Measurements from ENCODE around the gene IL15RA. TPM values are rescaled to one million over a fixed set of nuclear protein-coding genes. Genes with fewer than 3 reads are reported as not detected.

The IL15RA gene
- total and polyA plus RNA-seq, 10 of the 15 experiments (the other 5 are each of a cell fraction or from before 2014, with no cell fraction given), result 2.0 to 14.8 (median 12.1) TPM

- TF ChIP-seq MEF2A (IDR thresholded peaks at IDR 0.05; ENCODE audit: insufficient read depth, low read depth, low read length) (peak; percentile 45; the same call in 1 of the 2 replicates), EZH2 (IDR thresholded peaks at IDR 0.05; ENCODE audit: borderline replicate concordance, control insufficient read depth, low read depth, low read length) (no peak), RB1 (IDR thresholded peaks at IDR 0.05; ENCODE audit: borderline replicate concordance) (no peak), SMARCA5 (IDR thresholded peaks at IDR 0.05) (no peak; the same call in 1 of the 2 replicates), DPF2 (IDR thresholded peaks at IDR 0.05) (peak; percentile 37; the same call in 1 of the 2 replicates), CHD2 (IDR thresholded peaks at IDR 0.05; ENCODE audit: borderline replicate concordance, low read depth, low read length) (0 out of 2 replicates have a peak, but pooled peaks have one; percentile 10), SUZ12 (IDR thresholded peaks at IDR 0.05; ENCODE audit: unreplicated experiment) (no peak), RUNX3 (IDR thresholded peaks at IDR 0.05; ENCODE audit: low read length) (peak; percentile 44), BHLHE40 (IDR thresholded peaks at IDR 0.05; ENCODE audit: borderline replicate concordance in 1 of 2, low read depth in 2 of 2, low read length in 1 of 2) (peak in 1 of 2 experiments; percentile 42; a peak in 1 of 4 replicates), MTA3 (IDR thresholded peaks at IDR 0.05; ENCODE audit: borderline replicate concordance, low read length) (0 out of 2 replicates have a peak, but pooled peaks have one; percentile 74), EED (IDR thresholded peaks at IDR 0.05; ENCODE audit: low read depth) (peak; percentile 51; the same call in 1 of the 2 replicates), KAT2A (conservative IDR thresholded peaks at IDR 0.05; ENCODE audit: control insufficient read depth, low read depth, low read length) (no peak), ZBED1 (IDR thresholded peaks at IDR 0.05; ENCODE audit: borderline replicate concordance) (peak; percentile 84; the same call in 1 of the 2 replicates), RFX5 (IDR thresholded peaks at IDR 0.05; ENCODE audit: low read depth, low read length) (no peak), TARDBP (IDR thresholded peaks at IDR 0.05; ENCODE audit: borderline replicate concordance) (no peak), ZBTB40 (IDR thresholded peaks at IDR 0.05; ENCODE audit: borderline replicate concordance) (no peak), CUX1 (IDR thresholded peaks at IDR 0.05; ENCODE audit: insufficient replicate concordance, low read depth, low read length) (no peak), FOS (IDR thresholded peaks at IDR 0.05; ENCODE audit: borderline replicate concordance, extremely low read depth, insufficient read length) (no peak), SIX5 (IDR thresholded peaks at IDR 0.05; ENCODE audit: low read depth, low read length, severe bottlenecking) (no peak)
These were observed 1.5 kb downstream of the IL15RA start (continued) for GRCh38 chr10:5975641-5976473.

Measured in GM12878 (cell line).